Astrocyte (in vitro differentiated cells and primary cell): ENCODE results near the gene LCLAT1.

ENCODE experiments used
- EZH2 ChIP-seq: IDR thresholded peaks from 2 replicates; pipeline ENCODE4 v1.6.1; 2012; ENCODE audit warnings: mild to moderate bottlenecking, low read length, inconsistent platforms; ENCODE audit not compliant: insufficient read depth
- TF ChIP-seq, protein P1 (sequence below): IDR thresholded peaks from 2 replicates; pipeline ENCODE4 v1.5.1; 2011; ENCODE audit warnings: low read depth, mild to moderate bottlenecking, inconsistent platforms, low read length, moderate library complexity; ENCODE audit not compliant: insufficient read depth

DNA sequence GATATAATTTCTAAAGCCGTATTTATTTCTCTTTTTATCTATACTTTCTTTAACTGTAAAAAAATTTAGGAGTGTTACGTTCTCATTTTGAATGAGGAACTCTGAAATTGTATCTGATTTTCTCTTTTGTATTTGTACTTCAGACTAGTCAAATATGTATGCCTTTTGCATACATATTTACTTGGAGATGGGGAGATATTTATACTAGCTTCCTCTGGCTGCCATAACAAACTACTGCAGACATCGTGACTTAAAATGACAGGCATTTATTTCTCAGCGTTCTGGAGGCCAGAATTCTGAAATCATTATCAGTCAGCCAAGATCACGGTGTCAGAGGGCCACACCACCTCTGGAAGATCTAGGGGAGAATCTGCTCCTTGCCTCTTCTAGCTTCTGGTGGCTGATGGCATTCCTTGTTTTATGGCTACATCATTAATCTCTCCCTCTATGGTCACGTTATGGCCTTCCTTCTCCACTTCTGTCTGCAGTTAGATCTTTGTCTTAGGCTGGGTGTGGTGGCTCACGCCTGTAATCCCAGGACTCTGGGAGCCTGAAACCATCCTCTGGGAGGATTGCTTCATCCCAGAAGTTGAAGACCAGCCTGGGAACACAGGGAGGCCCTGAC is 8.2 kb downstream of the LCLAT1 start:
- TF ChIP-seq, protein P1, sequence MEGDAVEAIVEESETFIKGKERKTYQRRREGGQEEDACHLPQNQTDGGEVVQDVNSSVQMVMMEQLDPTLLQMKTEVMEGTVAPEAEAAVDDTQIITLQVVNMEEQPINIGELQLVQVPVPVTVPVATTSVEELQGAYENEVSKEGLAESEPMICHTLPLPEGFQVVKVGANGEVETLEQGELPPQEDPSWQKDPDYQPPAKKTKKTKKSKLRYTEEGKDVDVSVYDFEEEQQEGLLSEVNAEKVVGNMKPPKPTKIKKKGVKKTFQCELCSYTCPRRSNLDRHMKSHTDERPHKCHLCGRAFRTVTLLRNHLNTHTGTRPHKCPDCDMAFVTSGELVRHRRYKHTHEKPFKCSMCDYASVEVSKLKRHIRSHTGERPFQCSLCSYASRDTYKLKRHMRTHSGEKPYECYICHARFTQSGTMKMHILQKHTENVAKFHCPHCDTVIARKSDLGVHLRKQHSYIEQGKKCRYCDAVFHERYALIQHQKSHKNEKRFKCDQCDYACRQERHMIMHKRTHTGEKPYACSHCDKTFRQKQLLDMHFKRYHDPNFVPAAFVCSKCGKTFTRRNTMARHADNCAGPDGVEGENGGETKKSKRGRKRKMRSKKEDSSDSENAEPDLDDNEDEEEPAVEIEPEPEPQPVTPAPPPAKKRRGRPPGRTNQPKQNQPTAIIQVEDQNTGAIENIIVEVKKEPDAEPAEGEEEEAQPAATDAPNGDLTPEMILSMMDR, result no peak
- no peak for TF ChIP-seq EZH2
